Stimulated activated naive CD8-positive, alpha-beta T cell treated with anti-CD3 and anti-CD28 coated beads, Interleukin-15, amount 100 ng/mL, for 72 hours (primary cell): ENCODE measurements around the gene GPR62.
A peak's percentile ranks its signal among the peaks of the same experiment; 100 is the strongest.

Experiments used
- ATAC-seq: fragments of 150-1000 bp; cut with Tn5 transposase; 2 replicates; pipeline ENCODE4 v1.10.0; 2021; ENCODE audit warnings: mild to moderate bottlenecking, moderate library complexity
- DNase-seq, 2 donors: peaks; one replicate each; pipeline ENCODE4 v3.0.0; 2021 to 2022
- H3K27ac Mint-ChIP-seq, 2 donors: one replicate each; pipeline ENCODE4 v1.8.0; 2022; ENCODE audit warnings: mild to moderate bottlenecking in 2 of 2, mixed read lengths in 2 of 2, moderate library complexity in 2 of 2
- H3K27me3 Mint-ChIP-seq: one replicate; pipeline ENCODE4 v1.8.0; 2022; ENCODE audit warnings: mixed read lengths
- H3K4me1 Mint-ChIP-seq: one replicate; pipeline ENCODE4 v1.8.0; 2022; ENCODE audit warnings: mild to moderate bottlenecking, mixed read lengths
- H3K4me3 Mint-ChIP-seq, 2 donors: one replicate each; pipeline ENCODE4 v1.8.0; 2022; ENCODE audit warnings: mild to moderate bottlenecking in 2 of 2, mixed read lengths in 2 of 2, moderate library complexity in 1 of 2
- H3K9me3 Mint-ChIP-seq, 2 donors: one replicate each; pipeline ENCODE4 v1.8.0; 2022; ENCODE audit warnings: mixed read lengths in 2 of 2

Gene GPR62

DNA sequence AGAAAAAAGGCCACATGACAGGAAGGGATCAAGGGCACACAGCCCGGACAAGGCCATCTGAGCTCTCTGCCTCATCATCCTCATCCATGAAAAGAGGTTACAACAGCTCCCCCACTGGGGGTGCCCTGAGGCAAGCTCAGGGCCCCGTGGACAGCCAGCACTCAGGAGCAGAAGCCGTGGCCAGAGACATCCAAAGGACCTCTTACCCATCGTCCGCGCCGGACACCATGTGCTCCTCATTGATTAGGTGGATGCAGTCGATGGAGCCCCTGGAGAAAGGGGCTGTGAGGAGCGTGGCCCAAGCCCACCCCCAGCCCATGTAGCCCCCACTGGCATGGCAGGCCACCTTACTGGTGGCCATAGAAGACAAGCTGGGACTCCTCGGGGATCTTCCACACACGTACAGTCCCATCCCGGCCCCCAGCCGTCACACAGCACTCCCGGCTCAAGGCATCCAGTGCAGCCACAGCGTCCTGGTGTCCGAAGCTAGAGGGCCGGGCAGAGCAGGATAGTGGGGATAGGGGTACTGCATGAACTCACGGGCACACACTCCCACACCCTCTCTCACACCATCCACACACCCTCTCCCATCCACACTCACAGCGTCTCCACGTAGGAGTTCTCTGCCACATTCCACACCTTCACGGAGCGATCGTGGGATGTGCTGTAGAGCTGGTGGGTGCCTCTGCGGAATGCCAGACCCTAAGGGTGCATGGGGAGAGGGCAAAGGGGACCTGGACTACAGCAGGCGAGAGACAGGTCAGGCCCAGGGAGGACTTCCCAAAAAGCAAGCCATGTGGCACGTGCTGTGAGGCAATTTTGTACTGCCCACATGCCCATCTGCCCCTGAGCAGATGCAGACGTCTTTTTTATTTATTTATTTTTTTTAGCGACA is 19.9 kb upstream of the GPR62 start:
- no peak for ATAC-seq
- Mint-ChIP-seq H3K27ac (peak overlapping the region in 1 of 2 donors; percentile 27), H3K4me1 (peaks cover 33% of the 10 kb centered on the region), H3K9me3 (no peaks in the 10 kb centered on the region), H3K4me3 (no peak overlapping the region), H3K27me3 (no peaks in the 10 kb centered on the region)
- no peak for DNase-seq

DNA sequence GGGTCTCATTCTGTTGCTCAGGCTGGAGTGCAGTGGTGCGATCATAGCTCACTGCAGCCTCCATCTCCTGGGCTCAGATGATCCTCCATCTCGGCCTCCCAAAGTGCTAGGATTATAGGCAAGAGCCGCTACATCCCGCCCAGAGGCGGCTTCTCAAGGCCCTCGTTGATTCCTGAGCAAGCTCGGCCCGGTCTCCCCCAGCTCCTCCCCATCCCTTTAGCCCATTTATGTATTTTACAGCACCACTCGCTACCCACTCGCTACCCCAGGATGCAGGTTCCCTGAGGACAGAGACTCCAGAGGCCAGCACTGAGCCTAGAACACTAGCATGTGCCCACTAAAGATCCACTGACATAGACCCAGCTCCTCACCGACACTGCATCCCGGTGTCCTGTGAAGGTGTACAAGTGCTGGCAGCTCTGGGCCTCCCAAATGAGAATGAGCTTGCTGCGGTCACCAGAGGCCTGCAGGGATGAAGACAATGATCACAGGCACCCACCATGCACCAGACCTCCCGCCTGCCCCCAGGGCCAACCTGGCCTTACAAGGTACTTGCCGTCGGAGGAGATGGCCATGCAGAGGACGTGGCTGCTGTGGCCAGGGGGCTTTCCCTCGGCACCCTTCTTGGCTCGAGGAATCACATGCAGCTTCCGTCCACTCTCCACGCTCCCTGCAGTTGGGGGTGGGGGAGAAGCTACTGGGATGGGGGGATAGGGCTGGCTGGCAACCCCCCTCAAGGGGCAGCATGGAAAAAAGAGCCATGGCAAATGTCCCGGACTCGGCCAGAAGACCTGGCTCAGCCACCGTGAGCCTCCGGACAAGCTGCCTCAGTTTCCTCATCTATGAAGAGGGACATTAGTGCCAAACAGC is 19.1 kb upstream of the GPR62 start:
- Mint-ChIP-seq H3K4me3 (no peak overlapping the region), H3K4me1 (peaks cover 41% of the 10 kb centered on the region), H3K27me3 (no peaks in the 10 kb centered on the region), H3K27ac (no peak overlapping the region), H3K9me3 (no peaks in the 10 kb centered on the region)
- no peak for DNase-seq
- ATAC-seq = no peak

DNA sequence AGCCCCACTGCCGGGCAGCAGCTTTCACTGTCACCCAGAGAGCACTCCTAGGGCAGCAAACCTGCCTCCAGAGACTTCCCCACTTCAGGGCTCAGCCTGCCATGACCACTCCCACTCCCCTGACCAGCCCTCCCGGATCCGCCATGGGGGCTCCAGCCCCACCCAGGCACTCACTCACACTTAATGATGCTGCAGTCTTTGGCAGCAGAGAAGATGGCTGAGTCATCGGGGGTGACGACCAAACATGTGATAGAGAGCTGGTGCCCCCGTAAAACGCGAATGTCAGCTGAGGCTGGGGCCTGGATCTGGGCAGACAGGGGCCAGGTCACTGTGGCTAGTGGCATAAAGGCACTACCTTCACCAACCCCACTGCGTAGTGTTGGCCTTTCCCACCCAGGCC is 18.2 kb upstream of the GPR62 start:
- DNase-seq (no peak), ATAC-seq (no peak)
- H3K9me3 Mint-ChIP-seq = no peaks in the 10 kb centered on the region
- peaks cover 43% of the 10 kb centered on the region for H3K4me1 Mint-ChIP-seq
- no peak overlapping the region for H3K4me3 Mint-ChIP-seq
- H3K27me3 Mint-ChIP-seq = no peaks in the 10 kb centered on the region
- H3K27ac Mint-ChIP-seq = no peak overlapping the region

DNA sequence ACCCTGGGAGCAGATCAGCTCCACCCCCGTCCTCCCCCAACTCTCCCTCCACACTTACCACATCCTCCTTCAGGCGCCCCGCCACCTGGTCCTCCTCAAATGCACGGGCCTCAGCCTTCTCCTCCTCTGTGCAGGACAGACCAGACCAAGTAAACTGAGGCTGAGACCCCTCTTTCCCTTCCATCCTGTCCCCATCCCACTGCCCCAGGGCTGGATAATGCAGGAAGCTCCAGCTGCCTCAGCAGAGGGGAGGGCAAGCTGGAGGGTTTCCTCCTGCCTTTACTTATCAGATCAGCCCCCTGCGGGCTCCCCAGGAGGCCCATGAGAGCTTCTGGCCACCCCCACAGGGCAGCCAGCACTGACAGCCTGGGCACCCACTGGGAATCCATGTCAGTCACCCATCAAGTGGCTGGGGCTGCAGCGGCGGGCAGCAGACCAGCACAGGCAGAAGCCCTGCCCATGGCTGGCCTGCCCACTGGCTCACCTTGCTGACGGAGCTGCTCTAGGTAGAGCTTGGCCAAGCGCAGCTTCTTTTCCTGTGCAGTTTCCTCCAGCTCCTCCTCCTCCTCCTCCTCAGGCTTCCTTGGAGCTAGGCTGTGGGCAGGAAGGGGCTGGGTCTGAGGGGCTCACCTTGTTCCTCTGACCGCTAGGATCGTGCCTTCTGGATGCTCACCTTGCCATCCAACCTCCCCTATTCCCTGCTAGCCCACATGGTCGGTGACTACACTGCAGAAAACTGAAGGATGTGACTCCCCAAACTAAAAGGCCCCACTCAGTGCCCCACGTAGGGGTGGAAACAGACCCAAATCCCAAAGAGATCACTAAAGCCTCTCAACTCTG is 17.4 kb upstream of the GPR62 start:
- Mint-ChIP-seq H3K9me3 (no peaks in the 10 kb centered on the region), H3K27me3 (no peaks in the 10 kb centered on the region), H3K27ac (peak overlapping the region; percentile 44 to 84), H3K4me3 (no peak overlapping the region), H3K4me1 (peaks cover 51% of the 10 kb centered on the region)
- DNase-seq = no peak
- ATAC-seq = no peak

DNA sequence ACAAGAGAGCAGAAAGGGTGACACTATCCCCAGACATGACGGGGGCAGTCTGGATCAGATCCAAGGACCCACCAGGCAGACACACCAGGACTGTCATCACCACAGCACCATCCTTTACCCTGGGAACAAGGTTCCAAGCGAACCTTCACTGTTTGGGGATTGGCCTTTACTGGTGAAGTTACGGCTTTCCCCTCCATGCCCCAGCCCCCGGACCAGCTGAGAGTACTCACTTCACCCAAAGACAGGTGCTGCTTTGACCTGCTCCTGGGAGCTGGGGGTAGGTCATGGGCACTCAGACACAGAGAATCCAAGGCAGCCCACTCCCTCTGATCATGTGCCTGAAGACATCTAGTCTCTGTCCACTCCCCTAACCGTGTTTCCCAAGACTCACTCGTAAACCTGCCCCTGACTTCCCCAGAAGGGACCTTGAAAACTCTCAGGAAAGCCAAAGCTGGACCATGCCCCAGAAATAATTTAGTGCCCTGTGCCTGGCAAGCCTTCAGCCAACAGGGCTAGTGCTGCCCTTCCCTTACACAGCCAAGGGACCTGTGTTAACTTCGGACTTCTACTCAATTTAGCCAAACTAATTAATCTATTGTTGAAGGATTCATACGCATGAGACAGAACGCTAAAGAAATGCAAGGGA is 16.3 kb upstream of the GPR62 start:
- peak overlapping the region in 1 of 2 donors; percentile 18 for H3K4me3 Mint-ChIP-seq
- H3K27ac Mint-ChIP-seq = peak overlapping the region; percentile 26 to 84

DNA sequence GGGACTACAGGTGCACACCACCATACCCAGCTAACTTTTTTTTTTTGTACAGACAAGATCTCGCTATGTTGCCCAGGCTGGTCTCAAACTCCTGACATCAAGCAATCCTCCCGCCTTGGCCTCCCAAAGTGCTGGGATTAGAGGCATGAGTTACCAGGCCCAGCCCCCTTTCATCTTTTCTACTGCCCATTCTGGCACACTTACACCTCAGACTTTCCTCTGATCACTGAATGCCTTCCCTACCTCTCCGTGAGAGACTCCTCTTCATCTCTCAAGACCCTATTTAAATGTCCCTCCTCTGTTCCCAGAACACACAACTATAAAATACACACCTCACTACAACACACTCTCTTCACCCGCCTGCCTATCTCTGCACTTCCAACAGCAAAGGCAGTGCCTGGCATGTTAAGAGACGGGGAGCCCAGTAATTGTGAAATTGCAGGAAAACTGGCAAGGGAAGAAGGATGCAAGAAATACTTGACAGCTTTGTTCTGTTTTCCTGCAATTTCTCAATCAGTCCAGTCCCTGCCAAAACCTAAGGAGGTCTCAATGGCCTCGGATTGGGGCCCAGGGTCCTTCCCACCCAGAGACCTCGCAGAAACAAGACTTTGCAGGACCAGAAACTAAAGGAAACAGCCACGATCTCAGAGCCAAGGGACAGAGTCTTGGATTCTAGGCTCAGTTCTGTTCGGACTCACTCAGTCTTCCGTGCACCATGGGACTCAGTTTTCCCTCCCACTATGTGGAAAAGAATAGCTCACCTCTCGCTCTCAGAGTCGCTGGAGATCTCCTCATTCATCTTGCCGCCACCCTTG is 14.3 kb upstream of the GPR62 start:
- peak in 1 of 2 donors; percentile 8 for DNase-seq
- Mint-ChIP-seq H3K4me3 (peak overlapping the region; percentile 82 to 91), H3K9me3 (no peaks in the 10 kb centered on the region), H3K27me3 (no peaks in the 10 kb centered on the region), H3K4me1 (peaks cover 56% of the 10 kb centered on the region), H3K27ac (peak overlapping the region; percentile 28 to 83)
- no peak for ATAC-seq

More for the DNA sequence above, 16.3 kb upstream of the GPR62 start:
- Mint-ChIP-seq H3K9me3 (no peaks in the 10 kb centered on the region), H3K4me1 (peaks cover 56% of the 10 kb centered on the region), H3K27me3 (no peaks in the 10 kb centered on the region)
- ATAC-seq (no peak), DNase-seq (no peak)

DNA sequence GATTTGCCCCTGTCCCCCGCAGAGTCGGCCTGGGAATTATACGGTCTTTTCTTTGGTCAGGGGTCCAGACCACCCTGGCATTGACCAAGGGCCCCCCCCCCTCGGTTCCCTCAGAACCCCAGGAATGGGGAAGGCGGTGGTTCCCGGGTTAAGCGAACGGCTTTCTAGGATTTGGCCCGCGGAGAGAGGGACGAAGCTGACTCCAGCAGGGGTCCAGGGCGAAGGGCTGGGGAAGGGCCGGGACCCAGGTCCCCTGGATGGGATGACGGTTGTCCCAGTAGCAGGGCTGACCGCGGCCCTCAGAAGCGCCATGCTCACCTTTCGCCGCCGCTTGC is 13.8 kb upstream of the GPR62 start:
- peaks cover 56% of the 10 kb centered on the region for H3K4me1 Mint-ChIP-seq
- H3K4me3 Mint-ChIP-seq = peak overlapping the region; percentile 82 to 91
- H3K9me3 Mint-ChIP-seq = no peaks in the 10 kb centered on the region
- peak overlapping the region; percentile 28 to 47 for H3K27ac Mint-ChIP-seq
- DNase-seq = no peak
- no peak for ATAC-seq
- no peaks in the 10 kb centered on the region for H3K27me3 Mint-ChIP-seq

DNA sequence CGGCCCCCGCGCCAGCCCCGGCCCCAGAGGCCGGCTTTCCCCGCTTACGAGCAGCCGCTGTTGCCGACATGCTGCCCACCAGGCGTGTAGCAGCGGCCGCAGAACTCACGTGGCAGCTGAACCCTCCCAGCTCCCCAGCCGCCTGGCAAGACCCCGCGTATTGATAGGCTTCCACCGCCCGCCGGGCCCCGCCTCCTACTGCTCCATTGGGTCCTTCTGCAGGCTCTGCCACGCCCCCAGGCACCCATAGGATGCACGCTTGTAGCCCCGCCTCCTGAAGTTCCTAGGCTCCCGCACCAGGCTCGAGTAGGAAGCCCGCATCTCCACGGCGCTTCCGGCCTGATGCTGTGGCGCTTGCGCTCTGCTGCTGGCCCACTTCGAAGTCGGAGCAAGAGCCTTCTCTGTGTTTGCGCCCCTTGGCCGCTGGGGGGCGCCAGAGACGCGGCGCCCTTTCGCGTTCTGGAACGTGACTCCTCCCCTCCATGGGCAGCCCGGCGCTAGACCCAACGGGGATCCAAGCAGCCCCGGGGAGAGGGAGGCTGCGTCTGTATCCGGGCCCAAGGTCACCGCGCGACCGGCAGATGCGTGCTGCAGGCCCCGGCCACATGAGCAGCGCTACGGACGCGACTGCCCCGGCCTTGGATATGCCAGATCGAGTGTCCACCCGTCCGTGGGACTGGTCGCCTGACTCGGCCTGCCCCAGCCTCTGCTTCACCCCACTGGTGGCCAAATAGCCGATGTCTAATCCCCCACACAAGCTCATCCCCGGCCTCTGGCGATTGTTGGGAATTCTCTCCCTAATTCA is 13.2 kb upstream of the GPR62 start, which contains the start of the genes PARP3 and RRP9:
Gene PARP3, plus strand, starts transcription at position 566 of the 805 bp plus-strand sequence. CDS start 993 bp downstream, outside the sequence.
Gene RRP9, minus strand, starts transcription at position 107 of the 805 bp plus-strand sequence. Its CDS starts 37 bp downstream, at position 70.
- peak within 1 kb of the TSS; percentile 82 to 91 for H3K4me3 Mint-ChIP-seq
- no peaks in the 10 kb centered on the region for H3K27me3 Mint-ChIP-seq
- H3K27ac Mint-ChIP-seq = peak within 1 kb of the TSS; percentile 94
- H3K9me3 Mint-ChIP-seq = no peaks in the 10 kb centered on the region
- ATAC-seq = peak; percentile 93
- peak; percentile 99 to 100 for DNase-seq
- H3K4me1 Mint-ChIP-seq = peaks cover 56% of the 10 kb centered on the region

DNA sequence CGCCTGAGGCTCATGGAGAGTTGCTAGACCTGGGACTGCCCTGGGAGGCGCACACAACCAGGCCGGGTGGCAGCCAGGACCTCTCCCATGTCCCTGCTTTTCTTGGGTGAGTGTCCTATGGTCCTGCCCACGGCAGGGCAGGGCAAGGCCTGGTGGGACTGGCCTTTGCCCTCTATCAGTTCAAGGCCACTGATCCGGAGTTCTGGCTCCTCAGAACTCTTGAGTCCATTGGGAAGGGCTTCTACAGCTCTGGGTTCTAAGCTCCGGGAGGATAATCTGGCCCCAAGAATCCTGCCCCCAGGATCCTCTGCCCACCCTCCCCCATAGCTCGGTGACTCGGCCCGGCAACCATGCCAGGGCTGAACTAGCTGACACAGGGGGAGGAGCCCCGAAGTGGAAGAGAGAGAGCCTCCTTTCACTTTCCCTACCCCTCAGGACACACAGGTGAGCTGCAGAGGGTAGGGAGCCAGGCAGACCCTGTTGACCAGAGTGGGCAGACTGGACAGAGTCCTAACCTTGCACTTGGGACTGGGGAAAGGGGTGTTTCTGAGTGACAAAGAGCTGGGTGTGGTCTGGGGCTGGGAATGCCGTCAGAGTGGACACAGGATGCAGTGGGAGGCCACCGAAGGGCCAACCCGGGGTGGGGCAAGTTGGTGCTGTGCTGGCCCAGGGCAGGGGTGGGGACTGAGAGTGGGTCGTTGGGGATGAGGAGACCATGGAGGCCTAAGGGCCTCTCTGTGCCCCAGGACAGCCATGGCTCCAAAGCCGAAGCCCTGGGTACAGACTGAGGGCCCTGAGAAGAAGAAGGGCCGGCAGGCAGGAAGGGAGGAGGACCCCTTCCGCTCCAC is 12.4 kb upstream of the GPR62 start:
- H3K4me3 Mint-ChIP-seq = peak overlapping the region; percentile 82 to 91
- no peaks in the 10 kb centered on the region for H3K27me3 Mint-ChIP-seq
- peaks cover 47% of the 10 kb centered on the region for H3K4me1 Mint-ChIP-seq
- ATAC-seq (peak; percentile 49), DNase-seq (peak; percentile 46 to 69)
- peak overlapping the region; percentile 94 for H3K27ac Mint-ChIP-seq
- H3K9me3 Mint-ChIP-seq = no peaks in the 10 kb centered on the region

DNA sequence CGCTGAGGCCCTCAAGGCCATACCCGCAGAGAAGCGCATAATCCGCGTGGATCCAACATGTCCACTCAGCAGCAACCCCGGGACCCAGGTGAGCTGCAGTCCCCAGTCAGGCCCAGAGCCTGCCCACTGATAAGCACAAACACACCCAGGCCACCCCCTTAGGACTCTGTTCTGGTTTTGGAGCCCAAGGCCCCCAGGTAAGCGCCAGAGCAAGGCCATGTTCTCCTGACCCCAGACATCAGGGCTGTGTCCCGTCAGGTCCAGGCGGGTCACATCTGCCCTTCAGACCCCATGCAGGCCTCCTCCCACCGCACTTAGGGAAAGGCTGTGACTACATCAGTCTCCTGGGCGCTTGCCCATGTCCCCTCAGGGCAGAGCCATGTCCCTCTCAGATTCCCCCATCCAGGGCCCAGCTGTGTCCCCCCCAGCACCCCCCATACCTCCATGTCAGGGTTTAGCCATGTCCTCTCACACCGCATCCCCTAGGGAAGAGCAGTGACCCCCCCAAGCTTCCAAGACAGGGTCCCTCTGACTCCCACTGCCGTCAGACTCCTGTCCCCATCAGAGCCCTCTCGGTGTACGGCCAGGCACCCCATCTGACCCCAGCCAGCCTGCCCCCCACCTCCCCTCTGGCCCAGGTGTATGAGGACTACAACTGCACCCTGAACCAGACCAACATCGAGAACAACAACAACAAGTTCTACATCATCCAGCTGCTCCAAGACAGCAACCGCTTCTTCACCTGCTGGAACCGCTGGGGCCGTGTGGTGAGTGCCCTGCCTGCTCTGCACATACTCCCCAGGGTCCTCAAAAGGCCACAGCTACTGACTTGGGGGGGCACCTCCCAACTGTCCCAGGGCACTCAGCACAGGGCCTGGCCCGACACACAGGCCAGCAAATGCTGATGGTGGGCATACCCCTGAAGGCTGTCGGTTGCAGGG is 11.5 kb upstream of the GPR62 start:
- peak overlapping the region in 1 of 2 donors; percentile 59 for H3K27ac Mint-ChIP-seq
- H3K4me1 Mint-ChIP-seq = peaks cover 38% of the 10 kb centered on the region
- no peaks in the 10 kb centered on the region for H3K9me3 Mint-ChIP-seq
- H3K27me3 Mint-ChIP-seq = no peaks in the 10 kb centered on the region
- ATAC-seq = no peak
- peak in 1 of 2 donors; percentile 22 for DNase-seq
- H3K4me3 Mint-ChIP-seq = peak overlapping the region in 1 of 2 donors; percentile 91

DNA sequence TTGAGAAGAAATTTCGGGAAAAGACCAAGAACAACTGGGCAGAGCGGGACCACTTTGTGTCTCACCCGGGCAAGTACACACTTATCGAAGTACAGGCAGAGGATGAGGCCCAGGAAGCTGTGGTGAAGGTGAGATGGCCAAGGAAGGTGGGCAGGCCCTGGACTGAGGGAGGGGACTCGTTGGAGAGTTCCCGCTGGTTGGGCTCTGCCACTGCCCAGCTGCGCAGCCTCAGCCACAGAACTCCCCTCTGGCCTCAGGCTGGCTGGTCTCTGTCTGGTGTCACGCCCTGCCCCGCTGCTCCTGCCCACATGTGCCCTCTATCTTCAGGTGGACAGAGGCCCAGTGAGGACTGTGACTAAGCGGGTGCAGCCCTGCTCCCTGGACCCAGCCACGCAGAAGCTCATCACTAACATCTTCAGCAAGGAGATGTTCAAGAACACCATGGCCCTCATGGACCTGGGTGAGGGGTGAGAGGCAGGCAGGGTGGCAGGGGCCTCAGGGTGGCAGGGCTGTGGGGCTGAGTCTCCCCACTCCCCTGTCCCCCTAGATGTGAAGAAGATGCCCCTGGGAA is 10.6 kb upstream of the GPR62 start:
- H3K9me3 Mint-ChIP-seq = no peaks in the 10 kb centered on the region
- H3K27me3 Mint-ChIP-seq = no peaks in the 10 kb centered on the region
- H3K27ac Mint-ChIP-seq = no peak overlapping the region
- peaks cover 30% of the 10 kb centered on the region for H3K4me1 Mint-ChIP-seq
- H3K4me3 Mint-ChIP-seq = no peak overlapping the region
- DNase-seq = peak in 1 of 2 donors; percentile 6
- ATAC-seq = no peak
